GM19324 (cell line): Measurements from ENCODE around the gene USP49.
"Not testable (repeated sequence)": the region's sequence is repeated elsewhere in the genome, so short reads cannot be mapped to it uniquely, and the experiment has no call there.

Experiments
- ATAC-seq: cut with Tn5 transposase; IDR thresholded peaks from one replicate; pipeline ENCODE4 v1.9.1; 2021; ENCODE audit warnings: mild to moderate bottlenecking, moderate library complexity; ENCODE audit not compliant: unreplicated experiment, low FRiP score

Gene USP49

DNA sequence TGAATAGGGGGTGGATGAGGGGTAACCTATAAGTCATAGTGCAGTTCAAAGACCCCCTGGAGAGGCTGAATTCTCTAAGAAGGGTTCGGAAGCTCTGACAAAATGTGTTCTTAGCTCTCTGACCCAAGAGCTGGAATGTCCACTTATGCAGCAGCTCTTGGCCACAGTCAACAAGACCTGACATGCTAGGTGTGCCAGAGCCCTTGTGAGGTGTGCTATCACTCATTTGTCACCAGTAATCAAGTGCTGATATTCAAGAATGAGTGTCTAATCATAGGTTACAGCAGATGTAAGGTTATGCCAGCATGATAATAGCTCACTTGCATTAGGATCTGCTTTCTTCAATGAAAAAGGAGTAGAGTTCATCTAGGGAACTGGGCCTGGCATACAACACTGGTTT lies 79.6 kb downstream of the USP49 start:
- ATAC-seq: no peak

DNA sequence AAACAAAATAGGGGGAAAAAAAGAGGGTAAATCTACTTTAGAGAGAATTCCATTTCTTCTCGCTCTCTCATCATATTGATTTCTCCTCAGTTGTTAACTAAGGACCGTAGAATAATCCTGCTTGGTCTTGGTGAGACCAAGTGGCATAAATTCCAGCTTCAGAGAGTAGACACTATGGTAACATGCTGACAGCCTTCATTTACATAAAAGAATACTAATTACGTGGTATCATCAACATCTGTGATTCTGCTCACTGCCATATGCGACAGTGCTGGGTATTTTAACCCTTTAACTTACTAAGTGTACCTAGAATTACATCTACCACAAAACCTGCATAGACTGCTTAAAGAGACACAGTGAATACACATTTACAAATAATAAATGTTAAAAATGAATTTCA lies 80.5 kb downstream of the USP49 start:
- ATAC-seq: no peak

DNA sequence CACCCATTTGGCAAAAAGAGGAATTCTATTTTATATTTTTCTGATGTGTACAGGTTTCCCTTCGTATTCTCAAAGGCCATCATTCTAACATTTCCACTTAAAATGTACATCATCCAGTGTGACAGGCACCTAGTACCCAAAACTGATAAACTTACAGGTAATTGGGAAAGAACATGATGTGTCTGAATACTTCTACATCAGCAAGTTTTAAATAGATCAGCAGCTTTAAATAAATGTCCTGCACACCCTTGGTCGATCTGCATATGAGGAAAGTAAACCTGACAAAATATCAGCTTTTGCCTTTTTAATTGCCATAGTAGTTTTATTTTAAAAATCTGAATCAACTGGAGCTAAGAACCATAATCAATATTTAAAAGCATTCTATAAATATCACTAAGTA lies 81.2 kb downstream of the USP49 start:
- ATAC-seq: no peak

DNA sequence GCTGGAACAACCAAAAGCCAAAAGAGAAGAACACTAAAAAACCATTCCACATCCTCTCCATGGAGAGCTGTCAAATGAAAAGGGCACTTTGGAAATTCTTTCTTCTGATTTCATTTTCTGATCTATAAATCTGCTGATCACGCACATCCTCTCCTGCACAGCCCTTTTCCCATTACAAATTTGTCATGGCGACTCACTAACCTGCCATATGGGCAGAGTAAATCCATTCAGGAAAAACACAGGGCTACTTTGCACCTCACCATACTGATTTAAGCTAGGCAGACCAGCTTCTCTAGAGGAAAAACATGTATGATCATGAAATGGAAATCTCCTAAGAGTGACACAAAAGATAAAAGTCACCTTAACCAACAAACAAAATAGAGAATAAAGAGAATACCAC lies 81.7 kb downstream of the USP49 start:
- ATAC-seq: no peak

DNA sequence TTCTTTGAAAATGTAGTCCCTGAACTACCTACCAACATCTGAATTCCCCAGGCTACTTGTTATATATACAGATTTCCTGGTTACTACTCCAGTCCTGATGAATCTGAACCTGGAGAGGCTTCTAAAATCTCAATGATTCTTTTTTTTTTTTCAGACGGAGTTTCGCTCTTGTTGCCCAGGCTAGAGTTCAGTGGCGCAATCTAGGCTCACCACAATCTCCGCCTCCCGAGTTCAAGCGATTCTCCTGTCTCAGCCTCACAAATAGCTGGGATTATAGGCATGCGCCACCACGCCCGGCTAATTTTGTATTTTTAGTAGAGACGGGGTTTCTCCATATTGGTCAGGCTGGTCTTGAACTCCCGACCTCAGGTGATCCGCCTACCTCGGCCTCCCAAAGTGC lies 83.2 kb downstream of the USP49 start:
- ATAC-seq: not testable (repeated sequence)

DNA sequence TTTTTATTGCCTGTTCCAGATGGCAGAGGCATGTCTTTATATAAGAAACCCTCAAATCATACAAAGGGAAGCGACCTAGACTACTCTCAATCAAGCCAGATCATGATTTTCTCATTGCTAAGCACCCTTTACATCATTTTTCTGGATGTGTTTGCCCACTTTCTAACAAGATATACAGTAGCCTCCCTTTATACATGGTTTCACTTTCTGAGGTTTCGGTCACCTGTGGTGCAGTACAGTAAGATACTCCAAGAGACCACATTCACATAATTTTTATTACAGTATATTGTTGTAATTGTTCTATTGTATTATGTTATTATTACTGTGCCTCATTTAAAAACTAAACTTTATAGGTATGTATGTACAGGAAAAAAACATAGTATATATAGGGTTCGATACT lies 84.1 kb downstream of the USP49 start:
- no peak for ATAC-seq

DNA sequence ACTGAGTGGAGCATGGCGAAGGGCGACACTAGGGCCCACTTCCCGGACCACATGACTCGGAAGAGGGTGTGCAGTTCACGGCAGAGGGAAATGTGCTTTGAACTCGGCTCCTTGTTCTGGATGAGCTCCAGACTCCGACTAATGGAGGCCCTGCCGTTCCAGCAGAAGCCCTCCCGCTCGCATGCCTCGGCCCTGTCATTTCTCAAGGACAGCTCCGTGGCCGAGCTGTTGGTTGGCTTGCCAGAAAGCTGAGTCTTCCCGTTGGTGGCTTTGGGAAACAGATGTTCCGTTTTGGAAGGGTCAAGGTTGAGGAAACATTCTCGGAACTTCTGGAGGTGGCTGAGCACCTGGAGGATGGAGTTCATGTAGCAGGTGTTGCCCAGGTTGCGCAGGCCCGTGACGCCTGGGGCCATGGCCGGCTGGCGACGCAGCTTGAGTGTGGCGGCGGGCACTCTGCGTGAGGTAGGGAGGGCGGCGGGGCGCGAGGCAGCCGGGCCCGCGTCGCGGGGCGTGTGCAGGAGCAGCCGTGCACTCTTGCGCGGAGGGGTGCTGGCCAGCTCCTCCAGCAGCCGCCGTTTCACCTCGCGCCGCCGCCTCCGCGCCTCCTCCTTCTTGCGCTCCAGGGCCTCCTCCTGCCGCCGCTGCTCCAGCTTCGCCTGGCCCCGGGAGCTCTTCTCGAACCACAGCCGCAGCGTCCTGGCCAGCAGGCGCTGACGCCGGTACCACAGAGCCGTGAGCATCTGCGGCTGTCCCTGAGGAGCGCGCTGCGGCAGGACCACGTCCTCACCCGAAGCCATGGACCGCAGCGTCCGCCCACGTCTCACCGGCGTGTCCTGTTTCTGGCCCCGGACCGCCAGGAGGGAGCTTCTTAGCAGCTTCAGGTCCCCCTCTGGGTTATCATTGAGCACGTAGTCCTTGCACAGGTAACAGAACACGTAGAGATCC lies 89.1 kb downstream of the USP49 start:
- no peak for ATAC-seq

DNA sequence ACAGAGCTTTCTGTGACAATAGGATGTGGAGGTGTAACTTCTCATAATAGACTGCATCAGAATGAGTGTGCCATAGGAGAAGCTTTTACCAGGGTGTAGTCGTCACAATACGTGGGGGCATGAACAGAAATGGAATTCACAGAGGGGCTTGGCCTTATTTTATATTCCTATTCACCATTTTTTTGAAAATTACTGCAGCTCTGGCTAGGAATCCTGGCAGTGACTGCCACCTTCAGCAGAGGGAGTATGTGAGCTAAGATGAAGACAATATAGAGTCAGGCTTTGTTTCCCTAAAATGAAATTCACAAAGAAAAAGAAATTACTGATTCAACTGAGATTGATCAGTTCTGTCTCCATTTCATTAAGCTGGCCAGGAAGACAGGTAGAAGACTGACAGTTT lies 93.8 kb downstream of the USP49 start:
- ATAC-seq: no peak

DNA sequence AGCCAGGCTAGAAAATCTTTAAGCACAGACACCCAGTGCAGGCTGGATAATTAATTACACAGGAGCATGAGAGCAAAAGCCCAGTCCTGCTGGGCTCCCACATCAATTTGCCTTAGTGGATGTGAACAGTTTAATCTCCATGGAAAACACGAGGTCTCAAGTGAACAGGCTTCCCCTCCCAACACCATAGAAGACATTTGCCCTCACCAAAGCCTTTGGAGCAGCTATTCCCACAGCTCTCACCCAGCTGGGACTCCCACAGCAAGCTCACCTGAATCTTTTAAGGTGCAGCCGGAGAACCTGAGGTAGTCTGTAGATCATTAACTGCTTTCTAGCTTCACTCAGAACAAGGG lies 95.6 kb downstream of the USP49 start:
- no peak for ATAC-seq

DNA sequence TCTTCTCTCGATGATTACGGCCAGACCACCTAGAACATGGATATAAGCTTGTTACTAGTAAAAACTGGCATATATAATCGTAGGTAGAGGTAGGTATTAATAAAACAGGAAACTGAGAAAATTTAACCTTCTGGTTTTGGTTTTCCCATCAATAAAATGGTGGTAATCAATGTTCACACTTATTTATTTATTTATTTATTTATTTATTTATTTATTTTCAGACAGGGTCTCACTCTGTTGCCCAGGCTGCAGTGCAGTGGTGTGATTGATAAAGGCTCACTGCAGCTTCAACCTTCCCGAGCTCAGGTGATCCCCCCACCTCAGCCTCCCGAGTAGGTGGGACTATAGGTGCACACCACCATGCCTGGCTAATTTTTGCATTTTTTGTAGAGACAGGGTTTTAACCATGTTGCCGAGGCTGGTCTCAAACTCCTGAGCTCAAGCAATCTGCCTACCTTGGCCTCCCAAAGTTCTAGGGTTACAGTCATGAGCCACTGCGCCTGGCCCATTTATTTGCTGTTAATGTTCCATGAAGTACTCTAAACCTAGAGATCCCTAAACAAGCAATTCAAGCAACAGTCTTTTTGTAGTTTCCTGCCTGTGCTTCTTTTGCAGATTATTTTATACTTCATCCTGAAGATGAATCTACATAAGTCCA lies 96.1 kb downstream of the USP49 start:
- ATAC-seq: no peak

DNA sequence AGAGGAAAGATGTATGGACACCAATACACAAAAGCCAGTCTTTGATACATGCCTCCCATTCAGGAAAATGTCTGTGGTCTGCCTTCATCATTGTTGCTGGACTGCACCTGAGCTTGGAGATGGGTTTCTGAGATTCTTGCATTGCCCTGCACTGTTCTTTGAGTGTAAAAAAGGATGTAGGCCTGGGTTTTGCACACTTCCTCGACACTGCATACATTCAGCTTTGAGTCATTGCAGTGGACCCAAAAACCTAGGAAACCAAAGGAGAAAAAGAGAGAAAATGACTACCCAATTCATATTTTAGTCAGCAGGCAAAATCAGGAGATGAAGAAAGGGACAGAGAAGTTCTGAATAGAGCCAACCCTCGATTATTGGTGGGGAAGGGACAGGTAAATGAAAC lies 98.7 kb downstream of the USP49 start:
- no peak for ATAC-seq

DNA sequence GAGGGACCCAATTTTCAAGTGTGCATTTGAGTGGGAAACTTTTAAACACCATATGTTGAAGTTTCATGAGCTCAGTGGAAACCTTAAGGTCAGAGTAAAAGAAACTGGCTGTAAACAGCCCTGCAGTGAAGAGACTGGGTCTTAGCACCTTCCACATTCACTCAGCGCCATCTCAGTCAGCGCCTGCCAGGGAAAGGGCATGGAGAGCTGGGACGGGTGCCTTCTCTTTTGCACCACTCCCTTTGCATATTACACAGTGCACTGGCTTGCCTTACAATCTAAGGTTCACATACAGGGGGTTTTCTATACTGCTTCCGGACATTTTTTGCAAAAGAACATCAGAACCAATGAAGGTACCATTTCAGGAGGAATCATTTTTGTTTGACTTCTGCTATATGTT lies 103.2 kb downstream of the USP49 start:
- ATAC-seq: no peak

DNA sequence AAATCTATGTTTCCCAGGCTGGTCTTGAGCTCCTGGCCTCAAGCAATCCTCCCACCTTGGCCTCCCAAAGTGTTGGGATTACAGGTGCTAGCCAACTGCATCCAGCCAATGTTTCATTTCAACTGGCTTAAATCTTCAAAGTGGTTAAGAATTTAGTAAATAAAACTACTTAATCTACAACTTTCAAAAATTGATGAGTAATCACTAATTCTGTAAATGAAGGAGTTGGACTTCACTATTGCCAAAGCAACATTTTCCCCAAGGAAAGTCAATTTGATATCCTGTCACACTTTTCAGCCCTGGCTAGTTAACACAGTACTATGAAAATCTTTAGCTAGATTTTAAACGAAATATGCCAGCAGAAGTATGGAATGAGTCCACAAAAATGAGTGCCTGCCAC lies 103.9 kb downstream of the USP49 start:
- ATAC-seq: no peak

DNA sequence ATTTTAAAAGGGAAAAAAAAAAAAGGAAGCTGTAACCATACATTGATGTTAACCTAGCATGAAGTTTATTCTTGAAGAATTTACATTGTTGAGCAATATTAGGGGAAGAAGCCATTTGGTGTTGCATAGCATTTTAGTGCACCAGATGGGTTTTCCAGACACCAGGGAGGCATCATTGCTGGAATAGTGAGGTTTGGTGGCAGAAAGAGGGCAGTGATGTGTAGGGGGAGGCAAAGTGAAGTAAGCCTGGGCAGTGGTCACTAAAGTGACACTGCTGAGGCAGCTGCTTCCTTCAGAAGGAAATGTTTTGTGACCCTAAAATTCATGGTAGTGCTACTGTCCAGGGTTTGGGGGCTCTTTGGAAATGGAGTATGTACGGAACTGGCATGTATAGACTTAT lies 105.1 kb downstream of the USP49 start:
- no peak for ATAC-seq

DNA sequence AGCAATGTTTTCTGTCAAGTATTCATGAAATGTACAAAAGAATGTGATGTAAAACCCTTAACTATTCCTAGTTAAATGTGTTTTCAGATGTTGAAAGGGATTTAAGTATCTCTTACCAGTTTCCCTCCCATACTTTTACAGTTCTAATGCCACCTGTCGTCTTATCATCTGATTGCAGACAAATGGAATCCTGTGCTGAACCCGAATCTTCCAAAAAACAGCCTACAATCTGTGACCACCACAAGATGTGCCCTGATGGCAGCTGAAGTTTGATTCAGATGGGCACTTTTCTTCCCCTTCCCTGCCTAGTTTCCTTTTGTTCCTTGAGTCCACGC lies 105.8 kb downstream of the USP49 start:
- no peak for ATAC-seq

DNA sequence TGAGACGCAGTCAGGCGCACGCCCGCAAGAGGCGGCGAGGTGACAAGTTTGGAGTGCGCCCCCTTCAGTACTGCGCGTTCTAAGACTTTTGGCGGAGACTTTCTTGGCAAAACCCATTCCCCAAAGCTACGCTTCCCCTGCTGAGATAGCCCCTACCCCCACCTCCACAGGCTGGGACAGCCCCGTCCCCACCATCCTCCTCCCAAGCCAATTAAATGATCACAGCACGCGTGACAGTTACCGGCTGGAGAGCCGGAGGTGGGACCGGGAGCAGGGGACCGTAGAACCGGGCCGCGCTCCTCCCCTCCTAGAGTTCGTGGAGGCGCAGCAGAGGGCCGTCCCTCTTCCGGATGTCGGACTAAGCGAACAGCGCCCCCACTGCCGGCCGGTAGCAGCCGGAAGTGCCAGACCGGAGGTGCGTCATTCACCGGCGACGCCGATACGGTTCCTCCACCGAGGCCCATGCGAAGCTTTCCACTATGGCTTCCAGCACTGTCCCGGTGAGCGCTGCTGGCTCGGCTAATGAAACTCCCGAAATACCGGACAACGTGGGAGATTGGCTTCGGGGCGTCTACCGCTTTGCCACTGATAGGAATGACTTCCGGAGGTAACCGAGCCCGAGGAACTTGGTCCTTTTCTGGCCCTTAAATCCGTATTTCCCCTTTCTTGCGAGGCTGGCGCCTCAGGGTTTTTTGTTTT lies 107.8 kb downstream of the USP49 start, which contains the start of gene TOMM6:
Gene TOMM6, plus strand, starts transcription at position 476 of the 699 bp plus-strand sequence. Its CDS starts 4 bp downstream, at position 480.
- ATAC-seq: peak; percentile 89

DNA sequence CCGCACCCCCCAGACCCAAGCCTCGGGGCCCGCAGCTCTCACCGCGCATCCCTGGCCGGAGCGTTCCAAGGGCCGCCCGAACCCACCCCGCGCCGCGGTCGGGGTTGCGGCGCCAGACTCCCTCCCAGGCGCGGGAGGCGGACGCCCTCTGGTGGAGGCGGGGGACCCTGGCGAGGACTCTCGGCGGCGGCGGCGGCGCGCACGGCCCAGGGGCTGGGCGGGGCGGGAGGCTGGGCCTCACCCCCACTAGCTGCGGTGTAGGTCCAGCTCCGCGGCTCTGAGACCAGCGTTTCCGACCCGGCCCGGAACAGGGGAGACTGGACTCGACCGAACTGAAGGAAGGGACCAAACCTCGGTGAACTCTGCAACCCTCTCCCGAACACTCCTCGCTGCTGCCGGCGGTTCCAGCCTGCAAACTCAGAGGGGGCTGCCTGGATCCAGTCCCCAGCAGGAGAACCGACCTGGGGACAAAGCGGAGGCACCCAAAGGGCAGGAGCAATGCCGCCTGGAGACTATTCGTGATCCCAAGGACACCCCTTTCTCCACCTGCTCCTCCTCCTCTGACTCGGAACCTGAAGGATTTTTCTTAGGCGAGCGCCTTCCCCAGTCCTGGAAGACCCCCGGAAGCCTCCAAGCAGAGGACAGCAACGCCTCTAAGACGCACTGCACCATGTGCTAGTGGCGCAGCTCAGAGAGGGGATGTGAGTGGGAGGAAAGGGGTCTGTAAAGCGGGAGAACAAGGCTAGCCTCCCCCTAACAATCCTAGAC lies 108.5 kb downstream of the USP49 start:
- peak; percentile 62 for ATAC-seq

DNA sequence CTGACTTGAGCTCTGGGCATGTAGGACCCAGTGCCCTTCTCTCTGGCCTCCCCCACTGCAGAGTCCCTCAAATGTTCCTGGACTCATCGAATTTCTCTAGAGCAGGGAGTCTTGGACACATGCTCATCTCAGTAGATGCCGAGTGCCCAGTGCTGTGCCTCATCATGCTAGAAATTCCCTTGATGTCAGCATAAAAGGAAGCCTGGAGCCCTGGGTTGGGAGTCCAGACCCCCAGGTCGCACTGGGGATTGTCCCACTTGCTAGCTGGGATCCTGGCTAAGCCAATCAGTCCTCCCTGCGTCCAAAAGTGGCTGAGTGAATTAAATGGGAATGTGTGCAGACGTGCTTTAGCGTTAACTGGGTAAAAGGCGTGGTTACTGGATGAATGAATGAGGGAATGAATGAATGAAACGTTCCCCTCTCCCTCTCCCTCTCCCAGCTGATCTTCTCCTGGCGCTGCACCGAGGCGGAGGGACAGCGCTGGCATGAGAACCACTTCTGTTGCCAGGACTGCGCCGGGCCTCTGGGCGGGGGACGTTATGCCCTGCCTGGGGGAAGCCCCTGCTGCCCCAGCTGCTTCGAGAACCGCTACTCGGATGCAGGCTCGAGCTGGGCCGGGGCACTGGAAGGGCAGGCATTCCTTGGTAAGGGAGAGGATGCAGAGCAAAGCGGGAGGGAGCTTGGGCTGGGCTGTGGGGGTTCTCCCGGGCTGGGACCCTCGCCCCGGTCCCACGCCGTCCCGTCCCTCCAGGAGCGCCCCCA lies 109.3 kb downstream of the USP49 start:
- ATAC-seq: no peak

DNA sequence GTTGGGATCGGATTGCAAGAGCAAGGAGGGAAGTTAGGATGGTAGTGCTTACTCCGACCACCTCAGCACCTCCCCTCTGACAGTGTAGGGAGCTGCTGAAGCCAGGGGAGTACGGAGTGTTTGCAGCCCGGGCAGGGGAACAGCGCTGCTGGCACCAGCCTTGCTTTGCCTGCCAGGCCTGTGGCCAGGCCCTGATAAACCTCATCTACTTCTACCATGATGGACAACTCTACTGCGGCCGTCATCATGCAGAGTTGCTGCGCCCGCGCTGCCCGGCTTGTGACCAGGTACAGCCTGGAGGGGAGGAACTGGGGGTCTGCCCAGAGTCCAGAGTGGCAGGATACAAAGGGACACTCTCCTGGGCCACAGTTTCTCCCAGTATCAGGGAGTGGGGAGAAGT lies 109.9 kb downstream of the USP49 start:
- ATAC-seq: no peak

DNA sequence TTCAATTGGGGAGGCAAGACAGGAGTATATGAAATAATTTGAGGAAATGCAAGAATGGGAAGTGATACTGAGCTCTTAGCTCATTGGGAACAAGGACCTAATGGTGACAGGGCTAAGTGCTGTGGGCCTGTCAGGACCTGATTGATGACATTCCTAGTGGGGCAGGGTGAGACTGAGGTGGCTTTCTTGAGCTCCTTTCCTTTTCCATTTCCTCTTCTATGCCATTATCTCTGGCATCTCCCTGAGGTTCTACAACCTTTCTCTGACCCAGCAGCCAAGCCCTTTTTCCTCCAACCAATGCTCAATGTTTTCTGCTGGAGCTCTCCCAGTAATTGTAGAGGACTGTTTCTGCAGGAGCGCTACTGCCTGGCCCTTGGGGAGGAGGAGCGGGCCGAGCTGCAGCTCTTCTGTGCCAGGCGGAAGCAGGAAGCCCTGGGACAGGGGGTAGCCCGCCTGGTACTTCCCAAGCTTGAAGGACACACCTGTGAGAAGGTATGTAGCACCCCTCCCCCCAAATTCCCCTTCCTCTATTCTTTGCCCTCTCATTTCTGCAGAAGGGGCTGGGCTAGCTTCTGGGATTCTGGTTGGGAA lies 110.5 kb downstream of the USP49 start:
- ATAC-seq: no peak
